ENCODE measurements around the gene ABLIM2. TPM values are rescaled to one million over a fixed set of nuclear protein-coding genes. Genes with fewer than 3 reads are reported as not detected.

ABLIM2 gene
- polyA plus RNA-seq, 3 donors, result 0.21 TPM; not detected in 2

- H3K4me1 ChIP-seq (ENCODE audit: control insufficient read depth in 1 of 2, insufficient read depth in 2 of 2, low read length in 2 of 2), result no peaks in the 10 kb centered on the region
- no peak overlapping the region for H2AFZ ChIP-seq (ENCODE audit: insufficient read depth, low read depth, low read length, poor library complexity, severe bottlenecking)
- intact Hi-C loops (cut with micrococcal nuclease), result no loop called here
- Mint-ChIP-seq H3K27ac (no peak overlapping the region), H3K4me1 (no peaks in the 10 kb centered on the region), H3K36me3 (no peaks in the 10 kb centered on the region), H3K4me3 (no peak overlapping the region), H3K27me3 (ENCODE audit: low read depth in 3 of 3) (peaks cover 3 to 5% (median 4%) of the 10 kb centered on the region in 3 donors), H3K9me3 (peaks cover 13 to 29% (median 21%) of the 10 kb centered on the region in 7 donors)
- H3K79me2 ChIP-seq (ENCODE audit: insufficient read depth, low read length), result no peaks in the 10 kb centered on the region
- DNase-seq, result no peak
- H3K4me3 ChIP-seq (replicated peaks in 1 of 3; ENCODE audit: low read depth in 2 of 3, low read length in 3 of 3), result no peak overlapping the region
- no peak overlapping the region for H3K9ac ChIP-seq (ENCODE audit: insufficient read depth, low read length, poor library complexity, severe bottlenecking)
- 62% methylated on average over 4 of the region's 4 CpGs for WGBS (ENCODE audit: insufficient coverage)
- H3K27me3 ChIP-seq (ENCODE audit: control insufficient read depth in 2 of 2, insufficient read depth in 2 of 2, low read length in 2 of 2), result no peaks in the 10 kb centered on the region
- H3K9me3 ChIP-seq (replicated peaks in 1 of 2; ENCODE audit: control insufficient read depth in 1 of 2, insufficient read depth in 1 of 2, low read length in 2 of 2), result peaks cover 17 to 20% of the 10 kb centered on the region in 2 donors
- TF ChIP-seq CTCF (IDR thresholded peaks at IDR 0.05), result no peak
- no peak overlapping the region for H3K4me2 ChIP-seq (replicated peaks; ENCODE audit: extremely low read depth, low read length, poor library complexity, severe bottlenecking)
- H4K20me1 ChIP-seq (ENCODE audit: insufficient read depth, low read length), result no peaks in the 10 kb centered on the region
- no peaks in the 10 kb centered on the region for H3K36me3 ChIP-seq (replicated peaks in 1 of 2; ENCODE audit: control insufficient read depth in 1 of 2, insufficient read depth in 2 of 2, low read length in 2 of 2)
- no peak overlapping the region for H3K27ac ChIP-seq (ENCODE audit: low read depth in 1 of 2, low read length in 2 of 2)
These were observed 68.3 kb downstream of the ABLIM2 start for GRCh38 chr4:8090312-8090711.

GRCh38 chr4:8089862-8090261 lies 68.8 kb downstream of the ABLIM2 start:
- H3K4me2 ChIP-seq (replicated peaks; ENCODE audit: extremely low read depth, low read length, poor library complexity, severe bottlenecking), result no peak overlapping the region
- H3K27ac ChIP-seq (ENCODE audit: low read depth in 1 of 2, low read length in 2 of 2), result no peak overlapping the region
- intact Hi-C loops (cut with micrococcal nuclease), result no loop called here
- no peak for DNase-seq
- Mint-ChIP-seq H3K27me3 (ENCODE audit: low read depth in 3 of 3) (peaks cover 3 to 5% (median 4%) of the 10 kb centered on the region in 3 donors), H3K27ac (no peak overlapping the region), H3K4me3 (no peak overlapping the region), H3K4me1 (no peaks in the 10 kb centered on the region), H3K36me3 (no peaks in the 10 kb centered on the region), H3K9me3 (peaks cover 11 to 27% (median 21%) of the 10 kb centered on the region in 7 donors)
- peaks cover 14 to 20% of the 10 kb centered on the region in 2 donors for H3K9me3 ChIP-seq (replicated peaks in 1 of 2; ENCODE audit: control insufficient read depth in 1 of 2, insufficient read depth in 1 of 2, low read length in 2 of 2)
- H3K4me3 ChIP-seq (replicated peaks in 1 of 3; ENCODE audit: low read depth in 2 of 3, low read length in 3 of 3), result no peak overlapping the region
- no peak overlapping the region for H2AFZ ChIP-seq (ENCODE audit: insufficient read depth, low read depth, low read length, poor library complexity, severe bottlenecking)
- no peaks in the 10 kb centered on the region for H3K27me3 ChIP-seq (ENCODE audit: control insufficient read depth in 2 of 2, insufficient read depth in 2 of 2, low read length in 2 of 2)
- no peaks in the 10 kb centered on the region for H3K4me1 ChIP-seq (ENCODE audit: control insufficient read depth in 1 of 2, insufficient read depth in 2 of 2, low read length in 2 of 2)
- H4K20me1 ChIP-seq (ENCODE audit: insufficient read depth, low read length), result no peaks in the 10 kb centered on the region
- no peak for TF ChIP-seq CTCF (IDR thresholded peaks at IDR 0.05)
- H3K9ac ChIP-seq (ENCODE audit: insufficient read depth, low read length, poor library complexity, severe bottlenecking), result no peak overlapping the region
- no peaks in the 10 kb centered on the region for H3K79me2 ChIP-seq (ENCODE audit: insufficient read depth, low read length)
- WGBS (ENCODE audit: insufficient coverage), result 91% methylated on average over 6 of the region's 7 CpGs
- H3K36me3 ChIP-seq (replicated peaks in 1 of 2; ENCODE audit: control insufficient read depth in 1 of 2, insufficient read depth in 2 of 2, low read length in 2 of 2), result no peaks in the 10 kb centered on the region
